ENCODE data around the gene FAM171A1. TPM values are rescaled to one million over a fixed set of nuclear protein-coding genes. Genes with fewer than 3 reads are reported as not detected.

Gene FAM171A1
- total RNA-seq, 2 donors from 2014 or later: 36.5 to 39.0 TPM

DNA sequence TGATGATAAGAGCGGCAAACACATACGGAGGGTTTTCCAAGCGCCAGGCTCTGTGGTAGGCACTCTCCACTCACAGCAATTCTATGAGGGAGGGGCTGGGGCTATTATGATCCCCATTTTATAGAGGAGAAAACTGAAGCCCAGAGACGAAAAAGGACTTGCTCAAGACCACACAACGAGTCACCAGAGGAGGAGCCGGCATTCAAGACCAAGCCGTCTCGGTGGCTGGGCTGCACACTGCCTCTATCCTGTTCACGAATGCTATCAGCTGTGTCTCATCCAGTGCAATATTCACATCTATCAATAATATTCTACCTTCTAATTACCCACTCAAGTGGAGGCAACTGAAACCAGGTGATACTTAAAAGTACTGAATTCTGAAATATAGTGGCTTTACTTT, 134.7 kb downstream of the FAM171A1 start:
- H3K9me3 Mint-ChIP-seq: peaks cover 2% of the 10 kb centered on the region

DNA sequence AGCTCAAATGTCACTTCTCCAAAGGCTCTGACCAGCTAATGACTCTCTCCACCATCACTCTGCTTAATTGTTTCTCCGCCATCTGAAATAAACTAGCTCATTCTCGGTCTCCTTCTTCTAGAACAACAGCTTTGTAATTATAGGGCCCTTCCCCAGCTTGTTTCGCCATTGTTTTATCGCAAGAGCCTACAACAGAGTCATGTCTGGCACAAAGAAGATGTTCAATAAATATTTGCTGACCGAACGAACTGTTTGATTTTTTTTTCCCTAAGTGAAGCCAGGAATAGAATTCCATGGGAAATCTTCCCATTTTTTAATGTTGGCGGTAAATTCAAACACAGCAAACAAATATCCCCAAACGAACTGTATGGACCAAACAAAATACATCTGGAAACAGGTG, 138.8 kb downstream of the FAM171A1 start:
- TF ChIP-seq, protein P1, sequence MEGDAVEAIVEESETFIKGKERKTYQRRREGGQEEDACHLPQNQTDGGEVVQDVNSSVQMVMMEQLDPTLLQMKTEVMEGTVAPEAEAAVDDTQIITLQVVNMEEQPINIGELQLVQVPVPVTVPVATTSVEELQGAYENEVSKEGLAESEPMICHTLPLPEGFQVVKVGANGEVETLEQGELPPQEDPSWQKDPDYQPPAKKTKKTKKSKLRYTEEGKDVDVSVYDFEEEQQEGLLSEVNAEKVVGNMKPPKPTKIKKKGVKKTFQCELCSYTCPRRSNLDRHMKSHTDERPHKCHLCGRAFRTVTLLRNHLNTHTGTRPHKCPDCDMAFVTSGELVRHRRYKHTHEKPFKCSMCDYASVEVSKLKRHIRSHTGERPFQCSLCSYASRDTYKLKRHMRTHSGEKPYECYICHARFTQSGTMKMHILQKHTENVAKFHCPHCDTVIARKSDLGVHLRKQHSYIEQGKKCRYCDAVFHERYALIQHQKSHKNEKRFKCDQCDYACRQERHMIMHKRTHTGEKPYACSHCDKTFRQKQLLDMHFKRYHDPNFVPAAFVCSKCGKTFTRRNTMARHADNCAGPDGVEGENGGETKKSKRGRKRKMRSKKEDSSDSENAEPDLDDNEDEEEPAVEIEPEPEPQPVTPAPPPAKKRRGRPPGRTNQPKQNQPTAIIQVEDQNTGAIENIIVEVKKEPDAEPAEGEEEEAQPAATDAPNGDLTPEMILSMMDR (conservative IDR thresholded peaks at IDR 0.05): no peak
- Mint-ChIP-seq H3K4me3 (no peak overlapping the region), H3K4me1 (no peaks in the 10 kb centered on the region), H3K27me3 (ENCODE audit: insufficient read depth) (no peaks in the 10 kb centered on the region), H3K9me3 (peaks cover 2% of the 10 kb centered on the region), H3K27ac (no peak overlapping the region), H3K36me3 (ENCODE audit: low read depth) (peaks cover 8% of the 10 kb centered on the region)
- no peak for DNase-seq
- H3K4me3 ChIP-seq (ENCODE audit: low read length): no peak overlapping the region
- peaks cover 3% of the 10 kb centered on the region for H3K4me1 ChIP-seq (ENCODE audit: control insufficient read depth, insufficient read depth, low read length)
- H3K9ac ChIP-seq (ENCODE audit: extremely low read depth, low read length, poor library complexity, severe bottlenecking): no peak overlapping the region
- no peak overlapping the region for H3K27ac ChIP-seq (ENCODE audit: low read depth, low read length)
- H3K27me3 ChIP-seq (ENCODE audit: control insufficient read depth, insufficient read depth, low read length, poor library complexity, severe bottlenecking): no peaks in the 10 kb centered on the region
- 90 to 95% methylated on average over 8 of the region's 8 CpGs for whole genome bisulfite sequencing, 2 experiments (ENCODE audit: insufficient coverage in 1 of 2, insufficient read length in 1 of 2)
- H3K36me3 ChIP-seq (ENCODE audit: control insufficient read depth, insufficient read depth, low read length): no peaks in the 10 kb centered on the region
- H3K9me3 ChIP-seq (ENCODE audit: control insufficient read depth, low read length): no peaks in the 10 kb centered on the region

More for the DNA sequence above, 134.7 kb downstream of the FAM171A1 start:
- peaks cover 9% of the 10 kb centered on the region for H3K36me3 ChIP-seq (ENCODE audit: control insufficient read depth, insufficient read depth, low read length)
- H3K36me3 Mint-ChIP-seq (ENCODE audit: low read depth): peaks cover 14% of the 10 kb centered on the region
- peaks cover 3% of the 10 kb centered on the region for H3K4me1 ChIP-seq (ENCODE audit: control insufficient read depth, insufficient read depth, low read length)
- H3K4me3 ChIP-seq (ENCODE audit: low read length): no peak overlapping the region
- no peak overlapping the region for H3K27ac ChIP-seq (ENCODE audit: low read depth, low read length)
- H3K4me3 Mint-ChIP-seq: no peak overlapping the region
- H3K4me1 Mint-ChIP-seq: no peaks in the 10 kb centered on the region
- H3K27me3 Mint-ChIP-seq (ENCODE audit: insufficient read depth): no peaks in the 10 kb centered on the region
- TF ChIP-seq, protein P1 (conservative IDR thresholded peaks at IDR 0.05): no peak
- no peaks in the 10 kb centered on the region for H3K27me3 ChIP-seq (ENCODE audit: control insufficient read depth, insufficient read depth, low read length, poor library complexity, severe bottlenecking)
- no peaks in the 10 kb centered on the region for H3K9me3 ChIP-seq (ENCODE audit: control insufficient read depth, low read length)
- 93 to 97% methylated on average over 8 to 9 of the region's 9 CpGs for WGBS, 2 experiments (ENCODE audit: insufficient coverage in 1 of 2, insufficient read length in 1 of 2)
- DNase-seq: no peak
- no peak overlapping the region for H3K9ac ChIP-seq (ENCODE audit: extremely low read depth, low read length, poor library complexity, severe bottlenecking)
- H3K27ac Mint-ChIP-seq: no peak overlapping the region

DNA sequence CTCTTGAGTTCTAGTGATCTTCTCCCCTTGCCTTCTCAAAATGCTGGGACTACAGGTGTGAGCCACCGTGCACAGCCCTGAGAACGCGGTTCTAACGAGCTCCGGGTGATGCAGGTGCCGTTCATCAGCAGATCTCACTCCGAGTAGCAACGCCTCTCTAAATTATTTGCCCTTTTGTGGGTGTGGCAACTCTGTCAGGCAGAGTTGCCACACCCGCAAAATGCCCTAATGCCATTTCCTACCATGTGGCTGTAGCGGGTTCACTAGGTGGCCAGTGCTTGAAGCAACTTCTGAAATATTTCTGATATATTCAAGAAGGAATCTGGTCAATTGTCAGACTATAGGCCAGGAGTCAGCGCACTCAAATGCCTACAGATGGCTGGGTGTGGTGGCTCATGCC, 139.7 kb downstream of the FAM171A1 start:
- DNase-seq: no peak
- H3K4me3 ChIP-seq (ENCODE audit: low read length): no peak overlapping the region
- Mint-ChIP-seq H3K4me3 (no peak overlapping the region), H3K27me3 (ENCODE audit: insufficient read depth) (no peaks in the 10 kb centered on the region), H3K9me3 (peaks cover 2% of the 10 kb centered on the region), H3K27ac (no peak overlapping the region), H3K4me1 (no peaks in the 10 kb centered on the region), H3K36me3 (ENCODE audit: low read depth) (peaks cover 11% of the 10 kb centered on the region)
- no peak overlapping the region for H3K9ac ChIP-seq (ENCODE audit: extremely low read depth, low read length, poor library complexity, severe bottlenecking)
- no peaks in the 10 kb centered on the region for H3K9me3 ChIP-seq (ENCODE audit: control insufficient read depth, low read length)
- no peaks in the 10 kb centered on the region for H3K27me3 ChIP-seq (ENCODE audit: control insufficient read depth, insufficient read depth, low read length, poor library complexity, severe bottlenecking)
- WGBS, 2 experiments (ENCODE audit: insufficient coverage in 1 of 2, insufficient read length in 1 of 2): 98 to 99% methylated on average over 9 to 11 of the region's 11 CpGs
- no peaks in the 10 kb centered on the region for H3K36me3 ChIP-seq (ENCODE audit: control insufficient read depth, insufficient read depth, low read length)
- H3K27ac ChIP-seq (ENCODE audit: low read depth, low read length): no peak overlapping the region
- TF ChIP-seq, protein P1 (conservative IDR thresholded peaks at IDR 0.05): no peak
- H3K4me1 ChIP-seq (ENCODE audit: control insufficient read depth, insufficient read depth, low read length): peaks cover 3% of the 10 kb centered on the region
